ENCODE results near the gene RTN4RL1.

Gene RTN4RL1

DNA sequence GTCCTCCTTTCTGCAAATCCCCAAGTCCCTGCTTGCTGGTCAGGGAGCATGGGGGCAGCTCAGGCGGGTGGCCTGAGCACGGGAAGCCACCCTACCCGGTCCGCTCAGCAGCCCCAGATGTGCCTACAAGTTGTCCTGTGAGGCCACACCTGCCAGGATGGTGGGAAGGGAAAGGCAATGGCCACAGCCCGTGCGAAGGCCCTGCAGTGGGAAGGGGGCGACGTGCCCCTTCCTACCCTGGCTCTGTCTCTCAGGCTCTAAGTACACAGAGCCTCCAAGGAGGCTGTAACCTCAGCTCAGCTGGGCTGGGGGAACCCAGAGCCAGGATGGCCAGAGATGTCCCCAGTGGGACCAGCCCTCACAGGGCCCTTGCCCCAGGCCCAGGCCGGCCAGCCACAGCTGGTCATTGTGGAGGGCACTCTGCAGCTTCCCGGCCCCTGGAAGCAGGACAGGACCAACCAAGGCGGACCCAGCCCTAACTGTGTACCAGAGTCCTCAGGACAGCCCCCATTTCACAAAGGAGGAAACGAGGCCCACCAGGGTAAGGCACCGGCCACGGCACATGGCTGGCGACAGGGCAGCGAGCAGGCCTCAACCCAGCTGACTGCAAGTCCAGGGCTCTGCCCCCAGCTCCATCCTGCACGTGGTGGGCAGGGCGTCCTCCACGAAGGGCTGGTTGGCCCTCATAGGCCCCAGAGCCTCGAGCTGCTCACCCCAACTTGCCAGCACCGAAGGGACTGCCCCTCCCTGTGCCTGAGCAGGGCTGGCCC is 82.3 kb downstream of the RTN4RL1 start:
- CTCF ChIA-PET: no interaction called here
- POLR2A ChIA-PET: no interaction called here

DNA sequence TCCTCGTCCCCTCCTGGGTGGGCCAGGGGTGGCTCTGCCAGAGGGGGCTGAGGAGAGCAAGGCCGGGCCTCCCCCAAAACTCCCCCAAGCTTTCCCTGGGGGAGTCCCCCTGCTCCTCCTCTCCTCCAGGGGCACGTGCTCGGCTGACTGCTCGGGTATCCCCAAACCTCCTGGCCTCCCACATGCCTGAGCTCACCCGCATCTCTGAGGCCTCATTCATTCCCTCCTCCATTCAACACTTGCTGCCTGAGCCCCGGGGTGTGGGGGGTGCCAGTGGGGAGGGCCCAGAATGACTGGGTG is 83.1 kb downstream of the RTN4RL1 start:
- CTCF ChIA-PET: interaction anchor here (0.9 kb wide), 1 partner anchor 15 kb away, joined by 3 read pairs; no protein-coding TSS in a partner anchor
- TF ChIP-seq, protein P1, sequence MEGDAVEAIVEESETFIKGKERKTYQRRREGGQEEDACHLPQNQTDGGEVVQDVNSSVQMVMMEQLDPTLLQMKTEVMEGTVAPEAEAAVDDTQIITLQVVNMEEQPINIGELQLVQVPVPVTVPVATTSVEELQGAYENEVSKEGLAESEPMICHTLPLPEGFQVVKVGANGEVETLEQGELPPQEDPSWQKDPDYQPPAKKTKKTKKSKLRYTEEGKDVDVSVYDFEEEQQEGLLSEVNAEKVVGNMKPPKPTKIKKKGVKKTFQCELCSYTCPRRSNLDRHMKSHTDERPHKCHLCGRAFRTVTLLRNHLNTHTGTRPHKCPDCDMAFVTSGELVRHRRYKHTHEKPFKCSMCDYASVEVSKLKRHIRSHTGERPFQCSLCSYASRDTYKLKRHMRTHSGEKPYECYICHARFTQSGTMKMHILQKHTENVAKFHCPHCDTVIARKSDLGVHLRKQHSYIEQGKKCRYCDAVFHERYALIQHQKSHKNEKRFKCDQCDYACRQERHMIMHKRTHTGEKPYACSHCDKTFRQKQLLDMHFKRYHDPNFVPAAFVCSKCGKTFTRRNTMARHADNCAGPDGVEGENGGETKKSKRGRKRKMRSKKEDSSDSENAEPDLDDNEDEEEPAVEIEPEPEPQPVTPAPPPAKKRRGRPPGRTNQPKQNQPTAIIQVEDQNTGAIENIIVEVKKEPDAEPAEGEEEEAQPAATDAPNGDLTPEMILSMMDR (IDR thresholded peaks at IDR 0.05; ENCODE audit: insufficient read depth, low read length, missing control alignments): no peak

More for the DNA sequence above, 82.3 kb downstream of the RTN4RL1 start:
- TF ChIP-seq, protein P1 (IDR thresholded peaks at IDR 0.05; ENCODE audit: insufficient read depth, low read length, missing control alignments): no peak
- no peak for DNase-seq (ENCODE audit: low read depth, low spot score)
- H3K4me3 ChIP-seq (ENCODE audit: low read depth, low read length): no peak overlapping the region

DNA sequence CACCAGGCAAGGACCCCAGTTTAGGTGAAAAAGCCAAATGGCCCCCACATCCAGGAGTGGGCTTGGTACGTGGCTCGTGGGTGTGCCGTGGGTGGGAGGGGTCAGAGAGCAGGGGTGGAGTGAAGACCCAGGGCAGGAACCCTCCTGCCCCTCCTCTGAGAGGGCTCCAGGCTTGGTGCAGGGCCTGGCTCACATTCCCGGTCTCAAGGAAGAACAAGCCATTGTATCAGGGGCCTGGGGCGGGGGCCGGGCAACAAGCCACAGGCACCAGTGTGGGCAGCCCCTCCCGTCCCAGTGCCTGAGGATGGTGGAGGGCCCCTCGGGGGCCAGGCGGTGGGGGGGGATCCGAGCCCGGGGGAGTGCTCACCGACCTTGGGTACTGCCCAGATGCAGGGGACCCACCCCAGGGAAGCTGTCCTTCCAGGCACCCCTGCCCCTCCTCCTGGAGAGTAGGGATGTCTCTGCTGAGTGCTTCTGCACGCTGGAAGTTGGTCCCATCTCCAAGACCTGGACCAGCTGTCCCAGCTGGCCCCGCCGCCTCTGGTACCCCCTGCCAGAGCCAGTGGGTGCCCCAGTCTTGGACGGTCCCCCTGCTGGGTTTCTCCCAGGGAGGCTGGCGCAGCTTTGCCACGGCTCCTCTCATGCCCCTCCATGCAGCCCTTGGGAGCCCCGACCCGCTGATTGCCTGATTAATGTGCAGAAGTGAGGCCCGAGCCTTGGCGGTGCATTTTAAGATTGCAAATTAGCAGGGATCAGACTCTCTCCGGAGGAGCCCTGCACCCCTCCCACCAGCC is 83.7 kb downstream of the RTN4RL1 start:
- ChIA-PET POLR2A (no interaction called here), CTCF (interaction anchor here (0.9 kb wide), 1 partner anchor 16 kb away, joined by 3 read pairs; no protein-coding TSS in a partner anchor)
- DNase-seq (ENCODE audit: low read depth, low spot score): no peak
- no peak overlapping the region for H3K4me3 ChIP-seq (ENCODE audit: low read depth, low read length)
- TF ChIP-seq, protein P1 (IDR thresholded peaks at IDR 0.05; ENCODE audit: insufficient read depth, low read length, missing control alignments): no peak

More for the DNA sequence above, 83.1 kb downstream of the RTN4RL1 start:
- DNase-seq (ENCODE audit: low read depth, low spot score): no peak
- H3K4me3 ChIP-seq (ENCODE audit: low read depth, low read length): no peak overlapping the region
- POLR2A ChIA-PET: no interaction called here

GRCh38 chr17:1940810-1941185 is 84.3 kb downstream of the RTN4RL1 start:
- TF ChIP-seq, protein P1 (IDR thresholded peaks at IDR 0.05; ENCODE audit: insufficient read depth, low read length, missing control alignments): no peak
- DNase-seq (ENCODE audit: low read depth, low spot score): no peak
- POLR2A ChIA-PET: no interaction called here
- CTCF ChIA-PET: no interaction called here
- no peak overlapping the region for H3K4me3 ChIP-seq (ENCODE audit: low read depth, low read length)

GRCh38 chr17:1939981-1940809 is 84.9 kb downstream of the RTN4RL1 start:
- CTCF ChIA-PET: interaction anchor here (0.6 to 0.8 kb wide), 2 partner anchors 14 to 31 kb away, joined by 3 read pairs; no protein-coding TSS in a partner anchor
- no peak for DNase-seq (ENCODE audit: low read depth, low spot score)
- POLR2A ChIA-PET: no interaction called here

More at GRCh38 chr17:1939981-1940809, 84.9 kb downstream of the RTN4RL1 start:
- TF ChIP-seq, protein P1 (IDR thresholded peaks at IDR 0.05; ENCODE audit: insufficient read depth, low read length, missing control alignments): no peak
- no peak overlapping the region for H3K4me3 ChIP-seq (ENCODE audit: low read depth, low read length)

All from AG04449 (cell line).